ENCODE measurements around the gene TLE6. TPM values are rescaled to one million over a fixed set of nuclear protein-coding genes. Genes with fewer than 3 reads are reported as not detected.
A peak's percentile ranks its signal among the peaks of the same experiment; 100 is the strongest.

The TLE6 gene
- total RNA-seq, 1 donor from 2014 or later = 21.0 TPM

DNA sequence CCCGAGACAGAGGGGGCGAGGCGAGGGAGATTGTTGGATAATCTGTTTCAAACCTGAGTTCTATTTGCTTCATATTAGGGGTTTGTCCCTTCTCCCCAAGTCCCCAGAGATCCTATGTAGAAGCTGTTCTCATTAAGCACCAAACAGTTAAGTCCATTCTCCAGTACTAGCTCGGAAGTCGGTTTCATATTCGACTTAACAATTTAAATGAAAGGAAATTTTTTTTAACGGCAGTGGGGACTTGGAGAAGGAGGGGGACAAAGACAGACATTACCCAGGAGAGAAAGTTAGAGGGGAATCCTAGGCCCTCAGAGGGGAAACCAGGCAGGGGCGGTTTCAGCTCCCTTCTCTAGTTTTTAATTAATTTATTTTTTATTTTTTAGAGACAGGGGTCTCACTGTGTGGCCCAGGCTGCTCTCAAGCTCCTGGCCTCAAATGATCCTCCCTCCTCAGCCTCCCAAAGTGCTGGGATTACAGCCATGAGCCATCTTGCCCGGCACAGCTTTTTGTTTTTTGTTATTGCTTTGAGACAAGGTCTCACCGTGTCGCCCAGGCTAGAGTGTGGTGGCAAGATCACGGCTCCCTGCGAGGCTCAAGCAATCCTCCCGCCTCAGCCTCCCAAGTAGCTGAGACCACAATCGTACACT is 65.4 kb downstream of the TLE6 start:
- Mint-ChIP-seq H3K9me3 (ENCODE audit: low read depth) (no peaks in the 10 kb centered on the region), H3K27me3 (no peaks in the 10 kb centered on the region), H3K27ac (peak overlapping the region; percentile 31), H3K4me3 (ENCODE audit: low read depth) (no peak overlapping the region), H3K4me1 (ENCODE audit: low read depth) (peaks cover 19% of the 10 kb centered on the region), H3K36me3 (ENCODE audit: insufficient read depth) (no peaks in the 10 kb centered on the region)
- TF ChIP-seq, protein P1, sequence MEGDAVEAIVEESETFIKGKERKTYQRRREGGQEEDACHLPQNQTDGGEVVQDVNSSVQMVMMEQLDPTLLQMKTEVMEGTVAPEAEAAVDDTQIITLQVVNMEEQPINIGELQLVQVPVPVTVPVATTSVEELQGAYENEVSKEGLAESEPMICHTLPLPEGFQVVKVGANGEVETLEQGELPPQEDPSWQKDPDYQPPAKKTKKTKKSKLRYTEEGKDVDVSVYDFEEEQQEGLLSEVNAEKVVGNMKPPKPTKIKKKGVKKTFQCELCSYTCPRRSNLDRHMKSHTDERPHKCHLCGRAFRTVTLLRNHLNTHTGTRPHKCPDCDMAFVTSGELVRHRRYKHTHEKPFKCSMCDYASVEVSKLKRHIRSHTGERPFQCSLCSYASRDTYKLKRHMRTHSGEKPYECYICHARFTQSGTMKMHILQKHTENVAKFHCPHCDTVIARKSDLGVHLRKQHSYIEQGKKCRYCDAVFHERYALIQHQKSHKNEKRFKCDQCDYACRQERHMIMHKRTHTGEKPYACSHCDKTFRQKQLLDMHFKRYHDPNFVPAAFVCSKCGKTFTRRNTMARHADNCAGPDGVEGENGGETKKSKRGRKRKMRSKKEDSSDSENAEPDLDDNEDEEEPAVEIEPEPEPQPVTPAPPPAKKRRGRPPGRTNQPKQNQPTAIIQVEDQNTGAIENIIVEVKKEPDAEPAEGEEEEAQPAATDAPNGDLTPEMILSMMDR (IDR thresholded peaks at IDR 0.05; ENCODE audit: unreplicated experiment) = no peak
- DNase-seq (ENCODE audit: low spot score, unreplicated experiment) = no peak

Other genes starting within 250 kb of the TLE6 start
- 22.7 and 23.8 TPM in 2 replicates for gene SLC39A3, start 237.5 kb upstream of the TLE6 start, total RNA-seq
- gene SGTA, start 194.3 kb upstream of the TLE6 start, total RNA-seq = 74.1 and 77.5 TPM in 2 replicates
- gene THOP1, start 192.1 kb upstream of the TLE6 start, total RNA-seq = 103 and 108 TPM in 2 replicates
- gene ZNF554, start 157.7 kb upstream of the TLE6 start, total RNA-seq = 12.1 and 14.1 TPM in 2 replicates
- gene ZNF555, start 136.1 kb upstream of the TLE6 start, total RNA-seq = 13.3 and 13.7 TPM in 2 replicates
- gene ZNF556, start 110.2 kb upstream of the TLE6 start, total RNA-seq = not detected in 2 replicates
- gene ZNF57, start 76.6 kb upstream of the TLE6 start, total RNA-seq = 3.8 and 5.3 TPM in 2 replicates
- 6.3 and 7.1 TPM in 2 replicates for gene ZNF77, start 32.6 kb upstream of the TLE6 start, total RNA-seq
- 147 and 160 TPM in 2 replicates for gene TLE2, start 51.7 kb downstream of the TLE6 start, total RNA-seq
- 469 and 507 TPM in 2 replicates for gene TLE5, start 84.9 kb downstream of the TLE6 start, total RNA-seq
- gene GNA11, start 116.8 kb downstream of the TLE6 start, total RNA-seq = 37.9 and 39.5 TPM in 2 replicates
- not detected in 2 replicates for gene GNA15, start 158.5 kb downstream of the TLE6 start, total RNA-seq
- gene S1PR4, start 201.2 kb downstream of the TLE6 start, total RNA-seq = not detected in 2 replicates
- gene NCLN, start 208.4 kb downstream of the TLE6 start, total RNA-seq = 54.6 and 57.7 TPM in 2 replicates
- 1.6 and 1.7 TPM in 2 replicates for gene CELF5, start 247.1 kb downstream of the TLE6 start, total RNA-seq